RPMI7951 (cell line): ENCODE measurements around the gene F8A2. TPM values are rescaled to one million over a fixed set of nuclear protein-coding genes. Genes with fewer than 3 reads are reported as not detected.
A peak's percentile ranks its signal among the peaks of the same experiment; 100 is the strongest.
"Not testable (repeated sequence)": the region's sequence is repeated elsewhere in the genome, so short reads cannot be mapped to it uniquely, and the experiment has no call there.

Experiments used
- DNase-seq: peaks from one replicate; pipeline ENCODE4 v3.0.0-alpha.2; 2012; ENCODE audit warnings: low read depth
- total RNA-seq: library from RNA; depleted of rRNA; stranded (reverse); fragments of >200 nt; shearing (Covaris generic); gene quantifications from 2 replicates; pipeline ENCODE4 v1.2.3, GENCODE V29; 2014; rRNA removed

The F8A2 gene
- total RNA-seq = not detected in 2 replicates

DNA sequence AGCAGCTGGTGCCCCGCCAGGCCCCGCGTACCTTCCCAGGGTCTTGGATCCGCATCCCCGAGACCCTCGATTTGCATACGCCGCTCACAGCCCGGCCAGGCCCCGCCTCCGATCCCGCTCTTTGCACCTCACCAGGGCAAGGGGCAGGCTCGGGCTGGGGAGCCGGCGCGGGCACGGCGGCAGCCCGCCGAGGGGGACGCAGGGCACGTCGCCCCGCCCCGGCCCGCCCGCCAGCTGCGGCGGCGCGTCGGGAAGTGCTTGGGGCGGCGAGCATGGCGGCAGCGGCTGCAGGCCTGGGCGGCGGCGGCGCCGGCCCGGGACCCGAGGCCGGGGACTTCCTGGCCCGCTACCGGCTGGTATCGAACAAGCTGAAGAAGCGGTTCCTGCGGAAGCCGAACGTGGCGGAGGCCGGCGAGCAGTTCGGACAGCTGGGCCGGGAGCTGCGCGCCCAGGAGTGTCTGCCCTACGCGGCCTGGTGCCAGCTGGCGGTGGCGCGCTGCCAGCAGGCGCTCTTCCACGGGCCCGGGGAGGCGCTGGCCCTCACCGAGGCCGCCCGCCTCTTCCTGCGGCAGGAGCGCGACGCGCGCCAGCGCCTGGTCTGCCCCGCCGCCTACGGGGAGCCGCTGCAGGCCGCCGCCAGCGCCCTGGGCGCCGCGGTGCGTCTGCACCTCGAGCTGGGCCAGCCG, at the start of gene F8A2:
F8A2 (plus strand) TSS at position 253 of the 686 bp plus-strand sequence; CDS start at position 273, 20 bp downstream.
- not testable (repeated sequence) for DNase-seq

DNA sequence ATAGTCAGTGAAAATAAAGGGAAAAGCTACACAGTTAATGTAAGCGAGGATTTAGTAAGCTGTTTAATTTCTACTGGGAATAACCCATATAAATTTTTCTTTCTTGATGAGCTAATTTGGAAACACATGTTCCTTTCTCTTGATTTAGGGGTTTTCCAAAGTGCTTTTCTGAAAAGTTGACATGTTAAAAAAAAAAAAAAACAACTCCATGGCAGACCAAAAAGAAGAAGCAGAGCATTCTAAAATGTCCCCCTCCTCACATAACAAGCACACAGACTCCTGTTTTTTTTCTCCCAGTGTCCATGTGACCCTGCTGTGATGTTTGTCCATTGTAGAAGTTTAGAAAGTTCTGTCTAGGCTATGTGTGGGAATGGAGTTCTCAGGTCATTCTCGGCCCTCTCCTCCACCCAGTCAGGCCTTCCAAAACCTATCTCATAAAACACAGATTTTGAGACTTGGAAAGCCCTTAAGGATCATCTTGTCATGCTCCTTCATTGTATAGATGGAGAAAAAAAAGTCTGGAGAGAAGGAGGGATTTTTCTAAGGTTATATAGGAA, 48.3 kb upstream of the F8A2 start:
- no peak for DNase-seq

DNA sequence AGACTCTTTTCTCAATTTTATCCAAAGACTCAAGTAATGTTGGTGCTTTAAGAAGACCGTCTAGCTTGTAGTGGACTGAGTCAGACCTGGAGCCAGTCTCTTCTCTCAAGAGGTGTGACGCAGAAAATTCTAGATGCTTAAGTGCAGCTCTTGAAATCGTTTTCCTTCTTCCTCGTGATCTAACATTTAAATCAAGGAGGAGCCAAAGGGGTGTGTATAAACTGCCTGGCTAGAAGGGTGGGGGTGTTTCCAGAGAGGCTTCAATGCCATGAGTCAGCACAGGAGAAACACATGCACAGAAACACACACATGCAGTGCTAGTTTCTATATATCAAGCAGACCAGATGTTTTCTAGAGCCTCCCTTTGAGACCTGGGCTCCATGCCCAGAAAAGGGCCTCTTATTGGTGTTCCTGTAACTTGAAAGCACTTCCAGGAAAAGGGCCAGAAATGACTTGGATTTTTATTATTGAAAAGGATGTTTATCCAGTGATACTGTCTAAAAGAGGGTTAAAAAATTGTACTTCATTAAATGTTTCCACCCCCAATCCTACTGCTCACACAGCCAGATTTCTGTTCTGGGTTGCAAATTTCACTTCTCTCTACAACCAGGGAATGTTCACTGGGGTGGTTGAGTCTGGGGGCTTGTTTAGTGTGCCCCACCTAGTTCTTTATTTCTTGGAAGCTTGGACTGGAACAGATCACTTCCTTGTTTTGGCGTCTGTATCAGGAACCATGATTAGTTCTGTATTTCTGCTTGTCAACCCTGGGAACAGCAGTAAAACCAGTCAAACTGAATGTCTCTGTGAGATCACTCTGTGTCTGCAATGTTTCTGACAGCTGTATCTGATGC, 47.2 kb upstream of the F8A2 start, which contains the start of gene CLIC2:
CLIC2 (minus strand) TSS at position 129 of the 851 bp plus-strand sequence. CDS start 187 bp downstream, outside the sequence.
- DNase-seq = peak; percentile 91

DNA sequence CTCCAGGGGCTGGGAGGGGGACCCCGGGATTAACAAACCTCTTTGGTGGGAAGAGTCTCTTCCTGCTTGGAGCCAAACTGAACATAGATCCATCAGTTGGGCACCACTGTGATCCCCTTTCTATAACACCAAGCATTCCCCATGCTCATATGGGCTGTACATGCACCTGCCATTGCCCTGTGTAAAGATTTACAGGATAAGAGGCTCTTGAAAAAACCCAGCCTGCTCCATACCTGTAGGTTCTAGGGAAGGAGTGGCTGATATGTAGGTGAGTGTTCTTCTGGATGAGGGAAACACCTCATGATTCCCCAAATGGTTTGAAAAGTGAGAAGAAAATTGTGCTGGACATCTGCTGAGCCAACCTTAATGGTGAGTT, 46.6 kb upstream of the F8A2 start:
- DNase-seq = not testable (repeated sequence)

DNA sequence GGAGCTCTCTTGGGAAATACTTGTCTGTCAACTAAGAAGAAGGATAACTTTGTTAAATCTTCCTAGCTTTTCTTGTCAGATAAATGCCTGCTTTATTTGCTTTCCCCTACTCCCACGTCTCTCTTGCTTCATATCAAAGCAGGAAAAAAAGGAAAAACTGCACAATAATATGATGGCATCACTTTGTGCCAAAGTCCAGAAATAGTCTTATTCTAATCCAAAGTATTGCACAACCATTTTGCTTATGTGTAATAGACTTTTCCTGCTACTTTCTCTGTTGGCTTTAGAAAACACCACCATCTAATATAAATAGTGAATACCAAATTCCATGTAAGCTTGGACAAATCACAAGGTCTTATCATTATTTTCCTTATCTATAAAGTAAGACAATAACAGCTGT, 36.2 kb upstream of the F8A2 start:
- DNase-seq = not testable (repeated sequence)

DNA sequence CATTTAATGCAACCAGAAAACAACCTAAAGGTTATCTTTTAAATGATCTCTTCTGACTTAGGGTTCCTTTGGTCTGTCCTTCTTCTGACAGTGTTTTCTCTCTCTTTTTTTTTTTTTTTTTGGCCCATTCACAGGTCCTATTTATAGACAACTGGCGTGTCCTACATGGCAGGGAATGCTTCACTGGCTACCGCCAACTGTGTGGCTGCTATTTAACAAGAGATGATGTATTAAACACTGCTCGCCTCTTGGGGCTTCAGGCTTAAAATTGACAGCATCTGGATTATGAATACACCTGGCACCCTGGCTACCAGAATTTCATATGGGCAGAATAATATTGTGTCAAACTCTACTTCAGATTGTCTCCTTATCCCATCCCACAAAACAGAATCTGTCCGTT, 32.4 kb upstream of the F8A2 start:
- not testable (repeated sequence) for DNase-seq

DNA sequence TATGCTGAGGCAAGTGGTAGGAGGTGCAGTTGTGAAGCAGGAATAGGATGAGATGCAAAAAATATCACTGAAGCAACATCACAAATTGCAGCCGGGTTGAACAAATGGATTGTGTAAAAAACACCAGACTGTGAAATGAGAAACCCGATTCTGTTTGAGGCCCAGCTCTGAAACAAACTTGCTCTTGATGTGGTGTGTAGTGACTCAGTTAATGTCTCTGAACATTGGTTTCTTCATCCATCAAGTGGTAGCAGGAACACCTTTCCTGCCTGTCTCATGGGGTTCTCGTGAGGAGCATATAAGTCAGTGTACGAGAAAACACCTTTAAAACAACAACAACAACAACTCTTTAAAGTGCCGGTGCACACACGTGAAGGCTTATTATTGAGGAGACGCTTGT, 18.2 kb upstream of the F8A2 start:
- DNase-seq = not testable (repeated sequence)

DNA sequence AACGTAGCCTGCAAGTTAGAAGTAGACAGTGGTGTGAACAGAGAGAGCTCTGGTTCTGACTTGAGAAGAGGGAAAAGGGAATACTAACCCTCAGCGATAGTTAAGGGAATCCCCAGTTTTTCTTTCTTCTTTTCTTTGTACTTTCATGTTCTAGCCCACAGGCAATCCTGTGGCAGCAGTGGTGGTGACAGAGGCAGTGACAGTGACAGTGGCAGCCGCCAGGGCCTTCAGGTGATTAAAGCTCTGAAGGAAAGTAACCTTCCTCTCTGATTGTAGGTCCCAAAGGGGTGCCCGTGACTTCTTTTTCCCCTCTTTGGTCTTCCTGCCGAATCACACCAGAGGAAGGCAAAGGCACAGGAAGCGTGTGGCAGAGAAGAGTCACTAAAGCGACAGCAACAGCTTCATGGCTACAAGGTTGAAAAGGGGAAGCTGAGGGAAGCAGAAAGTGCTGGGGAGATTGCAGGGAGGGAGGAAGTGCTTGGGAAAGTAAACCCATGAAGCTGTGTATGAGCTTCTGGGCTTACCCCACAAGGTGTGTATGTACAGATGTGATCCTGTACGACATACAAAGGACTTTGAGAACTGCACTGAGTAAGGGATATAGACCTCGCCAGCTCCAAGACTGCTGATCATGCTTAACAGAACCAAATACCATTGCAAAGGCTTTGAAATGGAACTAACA, 8.0 kb upstream of the F8A2 start:
- not testable (repeated sequence) for DNase-seq

DNA sequence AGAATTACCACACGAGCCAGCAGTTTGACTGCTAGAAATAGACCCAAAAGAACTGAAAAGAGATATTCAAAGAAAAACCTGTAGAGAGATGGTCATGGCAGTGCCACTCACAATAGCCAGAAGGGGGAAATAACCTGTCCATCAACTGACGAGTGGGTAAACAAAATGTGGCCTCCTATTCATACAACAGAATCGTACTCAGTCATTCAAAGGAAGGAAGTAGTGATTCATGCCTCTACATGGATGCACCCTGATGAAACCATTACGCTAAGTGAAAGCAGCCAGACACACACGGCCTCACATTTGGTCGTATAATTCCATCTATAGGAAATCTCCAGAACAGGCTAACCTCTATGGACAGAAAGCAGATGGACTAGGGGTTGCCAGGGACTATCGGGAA, 2.1 kb upstream of the F8A2 start:
- not testable (repeated sequence) for DNase-seq

DNA sequence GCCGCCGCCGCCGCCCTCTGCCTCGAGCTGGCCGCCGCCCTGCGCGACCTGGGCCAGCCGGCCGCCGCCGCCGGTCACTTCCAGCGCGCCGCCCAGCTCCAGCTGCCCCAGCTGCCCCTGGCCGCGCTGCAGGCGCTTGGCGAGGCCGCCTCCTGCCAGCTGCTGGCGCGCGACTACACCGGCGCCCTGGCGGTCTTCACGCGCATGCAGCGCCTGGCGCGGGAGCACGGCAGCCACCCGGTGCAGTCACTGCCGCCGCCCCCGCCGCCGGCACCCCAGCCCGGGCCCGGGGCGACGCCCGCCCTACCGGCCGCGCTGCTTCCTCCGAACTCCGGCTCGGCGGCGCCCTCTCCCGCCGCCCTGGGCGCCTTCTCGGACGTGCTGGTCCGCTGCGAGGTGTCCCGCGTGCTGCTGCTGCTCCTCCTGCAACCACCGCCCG, 653 bp downstream of the F8A2 start:
- not testable (repeated sequence) for DNase-seq

DNA sequence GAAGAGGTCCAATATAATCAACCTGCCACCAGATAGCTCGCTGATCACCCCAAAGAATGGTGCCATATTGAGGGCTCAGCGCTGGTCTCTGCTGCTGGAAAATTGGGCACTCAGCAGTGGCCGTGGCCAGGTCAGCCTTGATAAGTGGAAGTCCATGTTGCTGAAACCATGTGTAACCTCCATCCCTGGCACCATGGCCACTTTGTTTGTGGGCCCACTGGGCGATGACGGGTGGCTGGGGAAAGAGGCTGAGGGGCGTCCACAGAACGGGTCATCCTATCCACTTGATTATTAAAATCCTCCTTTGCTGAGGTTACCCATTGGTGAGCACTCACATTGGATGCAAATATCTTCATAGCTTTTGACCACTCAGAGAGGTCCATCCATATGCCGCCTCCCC, 7.7 kb downstream of the F8A2 start:
- no peak for DNase-seq

DNA sequence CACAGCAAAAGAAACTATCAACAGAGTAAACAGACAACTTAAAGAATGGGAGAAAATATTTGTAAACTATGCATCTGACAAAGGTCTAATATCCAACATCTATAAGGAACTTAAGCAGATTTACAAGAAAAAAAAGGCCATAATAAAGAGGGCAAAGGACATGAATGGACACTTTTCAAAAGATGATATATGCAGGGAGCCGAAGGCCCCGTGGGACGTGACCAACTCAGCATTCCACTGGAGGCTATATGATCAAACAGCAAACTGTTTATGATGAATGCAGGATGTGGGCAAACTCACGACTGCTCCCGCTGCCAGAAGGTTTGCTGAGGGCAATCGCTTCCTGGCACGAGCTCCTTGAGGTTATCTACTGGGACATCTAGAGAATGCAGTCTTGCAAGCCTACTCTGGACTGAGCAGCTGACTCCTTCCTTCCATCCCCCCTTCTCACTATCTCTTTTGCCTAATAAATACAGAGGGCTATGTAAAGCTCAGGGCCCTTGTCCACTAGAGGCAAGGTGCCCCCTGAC, 12.9 kb downstream of the F8A2 start:
- DNase-seq = peak; percentile 92

DNA sequence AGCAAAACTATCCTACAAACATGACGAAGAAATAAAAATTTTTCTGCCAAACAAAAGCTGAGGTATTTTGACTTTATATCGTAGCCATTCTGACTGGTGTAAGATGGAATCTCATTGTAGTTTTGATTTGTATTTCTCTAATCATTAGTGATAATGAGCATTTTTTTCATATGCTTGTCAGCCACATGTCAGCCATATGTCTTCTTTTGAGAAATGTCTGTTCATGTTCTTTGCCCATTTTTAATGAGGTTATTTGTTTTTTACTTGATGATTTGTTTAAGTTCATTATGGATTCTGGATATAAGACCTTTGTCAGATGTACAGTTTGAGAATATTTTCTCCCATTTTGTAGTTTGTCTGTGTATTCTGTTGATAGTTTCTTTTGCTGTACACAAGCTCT, 24.5 kb downstream of the F8A2 start:
- no peak for DNase-seq

DNA sequence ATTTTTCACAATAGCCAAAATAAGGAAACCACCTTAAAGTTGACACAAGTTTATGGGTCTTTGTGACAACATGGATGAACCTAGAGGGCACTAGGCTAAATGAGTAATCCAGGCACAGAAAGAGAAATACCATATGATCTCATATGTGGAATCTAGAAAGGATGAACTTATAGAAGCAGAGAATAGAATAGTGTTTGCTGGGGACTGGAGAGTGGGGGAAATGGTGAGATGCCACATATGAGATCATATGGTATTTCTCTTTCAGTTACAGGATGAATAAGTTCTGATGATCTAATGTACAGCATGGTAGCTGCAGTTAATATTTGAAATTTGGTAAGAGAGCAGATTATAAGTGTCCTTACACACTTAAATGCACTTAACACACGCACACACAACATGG, 35.9 kb downstream of the F8A2 start:
- no peak for DNase-seq

Other genes with a start within 250 kb of the F8A2 start
- gene VBP1, start 165.6 kb upstream of the F8A2 start, total RNA-seq = 106 and 112 TPM in 2 replicates
- 0.10 and 0.48 TPM in 2 replicates for gene RAB39B, start 117.6 kb upstream of the F8A2 start, total RNA-seq
- gene CLIC2, start 47.5 kb upstream of the F8A2 start, total RNA-seq = 11.5 and 14.6 TPM in 2 replicates
- gene F8A3, start 76.5 kb downstream of the F8A2 start, total RNA-seq = 1.1 and 1.5 TPM in 2 replicates
- gene SPRY3, start 230.5 kb downstream of the F8A2 start, total RNA-seq = 0.68 and 0.72 TPM in 2 replicates
- gene TMLHE, start 230.9 kb downstream of the F8A2 start, total RNA-seq = 11.3 and 17.2 TPM in 2 replicates